B cell (primary cell): Measurements from ENCODE around the gene SP3. TPM values are rescaled to one million over a fixed set of nuclear protein-coding genes. Genes with fewer than 3 reads are reported as not detected.

Experiments used
- ATAC-seq: fragments of 200-7000 bp; cut with Tn5 transposase; one replicate; pipeline ENCODE4 v1.10.0; 2021; ENCODE audit warnings: low read depth, mild to moderate bottlenecking, moderate number of reproducible peaks, moderate library complexity
- CTCF ChIA-PET: fragments of 350-600 bp; sonication (Branson Sonifier 250); formaldehyde crosslinking; loops from one replicate; lab custom pipeline; 2021; ENCODE audit warnings: antibody characterized with exemption, inconsistent platforms; lab: Charles Lee
- POLR2A ChIA-PET: fragments of 350-600 bp; sonication (Branson Sonifier 250); formaldehyde crosslinking; loops from one replicate; lab custom pipeline; 2021; ENCODE audit warnings: antibody characterized with exemption; lab: Charles Lee
- DNase-seq: peaks from one replicate; pipeline ENCODE4 v3.0.0; 2013
- H2AFZ ChIP-seq: 2 replicates; pipeline ENCODE4 v1.6.1; 2012; ENCODE audit warnings: mild to moderate bottlenecking, low read depth, low read length; ENCODE audit not compliant: insufficient read depth, poor library complexity, severe bottlenecking
- H3K27ac ChIP-seq, 2 donors: 1 replicate in 1 of 2; 2 replicates in 1 of 2; pipeline ENCODE4 v1.5.1; 2012 to 2013; ENCODE audit warnings: low read length in 2 of 2, mild to moderate bottlenecking in 2 of 2, moderate library complexity in 1 of 2
- H3K27me3 ChIP-seq, 4 experiments: fragments of 200-600 bp in 1 of 4; sonication (generic) in 1 of 4; replicated peaks in 1 of 4; 1 replicate in 2 of 4; 2 replicates in 2 of 4; pipeline versions ENCODE4 v1.6.1 to v1.7.0; 2013 to 2016; ENCODE audit warnings: low read length in 3 of 4, mild to moderate bottlenecking in 2 of 4, mixed read lengths in 1 of 4, moderate library complexity in 1 of 4; ENCODE audit not compliant: insufficient read depth in 4 of 4, control insufficient read depth in 3 of 4; ENCODE audit errors: control extremely low read depth in 1 of 4
- H3K36me3 ChIP-seq, 2 experiments: replicated peaks in 1 of 2; 1 replicate in 1 of 2; 2 replicates in 1 of 2; pipeline versions ENCODE4 v1.6.1 to v1.7.1; 2013; ENCODE audit warnings: low read length in 1 of 2; ENCODE audit not compliant: insufficient read depth in 2 of 2, control insufficient read depth in 1 of 2; ENCODE audit errors: control extremely low read depth in 1 of 2, extremely low read depth in 1 of 2
- H3K4me1 ChIP-seq, 2 donors: fragments of 200-600 bp in 1 of 2; sonication (generic) in 1 of 2; 1 replicate in 1 of 2; 2 replicates in 1 of 2; pipeline versions ENCODE4 v1.5.1 to v1.6.1; 2013 to 2017; ENCODE audit warnings: low read length in 2 of 2; ENCODE audit not compliant: control insufficient read depth in 2 of 2, insufficient read depth in 2 of 2
- H3K4me2 ChIP-seq: replicated peaks from 2 replicates; pipeline ENCODE3; 2012; ENCODE audit warnings: mild to moderate bottlenecking, low read depth, low read length; ENCODE audit not compliant: poor library complexity, severe bottlenecking
- H3K4me3 ChIP-seq, 5 experiments: fragments of 200-600 bp in 1 of 5; sonication (generic) in 1 of 5; 1 replicate in 3 of 5; 2 replicates in 2 of 5; pipeline versions ENCODE4 v1.5.1 to v1.7.0; 2011 to 2016; ENCODE audit warnings: low read length in 4 of 5, mild to moderate bottlenecking in 4 of 5, low read depth in 2 of 5, control low read depth in 1 of 5, moderate library complexity in 1 of 5; ENCODE audit not compliant: insufficient read depth in 1 of 5; ENCODE audit errors: control extremely low read depth in 1 of 5, extremely low read depth in 1 of 5
- H3K79me2 ChIP-seq: fragments of 200-600 bp; sonication (generic); one replicate; pipeline ENCODE4 v1.6.0; 2016; ENCODE audit warnings: low read length; ENCODE audit not compliant: control insufficient read depth, insufficient read depth
- H3K9ac ChIP-seq: fragments of 200-600 bp; sonication (generic); 2 replicates; pipeline ENCODE4 v1.6.1; 2017; ENCODE audit warnings: mild to moderate bottlenecking, low read length, moderate library complexity
- H3K9me3 ChIP-seq, 3 donors: one replicate each; pipeline versions ENCODE4 v1.6.1 to v1.7.1; 2013; ENCODE audit warnings: low read length in 2 of 3; ENCODE audit not compliant: control insufficient read depth in 2 of 3, insufficient read depth in 1 of 3; ENCODE audit errors: control extremely low read depth in 1 of 3
- H4K20me1 ChIP-seq: 2 replicates; pipeline ENCODE4 v1.6.0; 2012; ENCODE audit warnings: mild to moderate bottlenecking, low read length; ENCODE audit not compliant: insufficient read depth, control insufficient read depth, poor library complexity, severe bottlenecking
- H3K27ac Mint-ChIP-seq: one replicate; pipeline ENCODE4 v1.8.0; 2021; ENCODE audit warnings: mixed read lengths
- H3K27me3 Mint-ChIP-seq: one replicate; pipeline ENCODE4 v1.8.0; 2021; ENCODE audit warnings: mixed read lengths
- H3K4me1 Mint-ChIP-seq: one replicate; pipeline ENCODE4 v1.8.0; 2021; ENCODE audit warnings: mixed read lengths
- H3K4me3 Mint-ChIP-seq: one replicate; pipeline ENCODE4 v1.8.0; 2021; ENCODE audit warnings: mixed read lengths
- H3K9me3 Mint-ChIP-seq: one replicate; pipeline ENCODE4 v1.8.0; 2022; ENCODE audit warnings: mixed read lengths; ENCODE audit not compliant: insufficient read depth
- CTCF ChIP-seq: fragments of 200-600 bp; IDR thresholded peaks from one replicate; pipeline ENCODE4 v1.8.0; 2022; ENCODE audit warnings: antibody characterized with exemption, mild to moderate bottlenecking
- EZH2 ChIP-seq: IDR thresholded peaks from 2 replicates; pipeline ENCODE4 v1.6.1; 2012; ENCODE audit warnings: borderline replicate concordance, low read depth, mild to moderate bottlenecking, moderate library complexity, low read length; ENCODE audit not compliant: insufficient read depth, poor library complexity, severe bottlenecking
- WGBS: methylation state at CpG from one replicate; pipeline ENCODE4 v1.1.5; 2013; ENCODE audit warnings: missing lambda C conversion rate; ENCODE audit not compliant: insufficient coverage; 5-methylcytosine and 5-hydroxymethylcytosine counted together
- intact Hi-C: fragments of 100-400 bp; cut with micrococcal nuclease; formaldehyde crosslinking; loops from one replicate; pipeline ENCODE4 v1.10.0; 2022
- polyA plus RNA-seq: library from polyadenylated mRNA; depleted of rRNA; stranded (reverse); fragments of >200 nt; gene quantifications from 2 replicates; pipeline ENCODE4 v1.2.3, GENCODE V29; 2012
- total RNA-seq, 2 donors: library from RNA; stranded (reverse); fragments of 120-200 nt in 1 of 2; gene quantifications; 1 replicate in 1 of 2; 2 replicates in 1 of 2; pipeline versions ENCODE4 v1.2.3 to v1.2.4, GENCODE V29; 2013 to 2022

SP3 gene
- total and polyA plus RNA-seq, 2 donors (not counting 1 experiment from before 2014, with no cell fraction given) = 31.9 to 152 TPM

GRCh38 chr2:173990245-173990644, 25.1 kb upstream of the SP3 start:
- 100% methylated on average over 1 of the region's 6 CpGs for WGBS
- POLR2A ChIA-PET = interaction anchor here (1.6 to 2.6 kb wide), 2 partner anchors 25 to 48 kb away, joined by 4 to 17 read pairs; partner anchors contain the start of gene SP3

More at GRCh38 chr2:173990245-173990644, 25.1 kb upstream of the SP3 start:
- H3K27ac ChIP-seq = peak overlapping the region in 1 of 2 donors; percentile 44
- H3K4me1 Mint-ChIP-seq = peaks cover 35% of the 10 kb centered on the region
- TF ChIP-seq CTCF (no peak), EZH2 (no peak)
- ATAC-seq (no peak), DNase-seq (no peak)
- H3K27me3 ChIP-seq = no peaks in the 10 kb centered on the region
- no peaks in the 10 kb centered on the region for H4K20me1 ChIP-seq
- no peaks in the 10 kb centered on the region for H3K27me3 Mint-ChIP-seq
- peak overlapping the region; percentile 25 for H3K9ac ChIP-seq
- no peak overlapping the region for H3K4me3 ChIP-seq
- intact Hi-C loops = no loop called here
- H3K4me3 Mint-ChIP-seq = peak overlapping the region; percentile 14
- H3K4me1 ChIP-seq = peaks cover 31 to 32% of the 10 kb centered on the region in 2 donors
- no peaks in the 10 kb centered on the region for H3K9me3 ChIP-seq
- no peak overlapping the region for H3K4me2 ChIP-seq
- no peaks in the 10 kb centered on the region for H3K79me2 ChIP-seq
- peak overlapping the region; percentile 16 for H3K27ac Mint-ChIP-seq
- H3K9me3 Mint-ChIP-seq = no peaks in the 10 kb centered on the region
- no peaks in the 10 kb centered on the region for H3K36me3 ChIP-seq
- CTCF ChIA-PET = interaction anchor here (0.6 to 1.8 kb wide), 5 partner anchors 9 to 643 kb away, joined by 3 to 7 read pairs (median 4); no protein-coding TSS in a partner anchor
- H2AFZ ChIP-seq = peak overlapping the region; percentile 29
